ENCODE results near the gene ARHGEF6.

DNA sequence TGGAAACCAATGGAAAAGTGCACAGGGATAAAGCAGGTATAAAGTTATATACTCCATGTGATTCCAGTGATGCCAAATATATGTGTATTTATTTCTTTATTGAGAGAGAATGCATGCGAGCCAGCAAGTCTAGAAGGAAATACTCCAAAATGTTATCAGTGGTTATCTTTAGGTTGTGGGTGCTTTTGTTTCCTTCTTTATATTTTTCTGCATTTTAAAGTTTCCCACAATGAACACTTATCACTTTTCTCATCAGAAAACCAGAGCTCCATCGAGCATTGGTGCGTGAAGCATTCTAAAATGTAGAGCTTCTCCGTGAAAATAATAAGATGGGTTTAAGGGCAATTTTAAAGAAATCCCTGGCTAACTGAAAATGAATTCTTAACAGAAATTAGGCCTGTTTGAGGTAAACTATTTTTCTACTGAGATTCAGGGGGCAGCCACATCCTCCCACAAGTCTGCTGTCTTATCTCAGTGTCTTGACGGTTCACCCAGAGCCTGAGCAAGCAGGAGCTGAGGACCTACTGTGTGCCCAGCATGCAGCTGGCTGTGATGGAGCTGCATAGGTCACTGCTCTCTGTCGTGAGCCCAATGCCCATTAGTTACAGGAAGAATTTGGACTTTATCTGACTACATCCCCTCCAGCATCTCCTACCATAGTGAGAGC lies 151.5 kb downstream of the ARHGEF6 start:
- TF ChIP-seq CTCF (conservative IDR thresholded peaks at IDR 0.05; ENCODE audit: low read length) (no peak), EZH2phosphoT487 (IDR thresholded peaks at IDR 0.05; ENCODE audit: borderline replicate concordance, low read depth, low read length) (no peak)
